ENCODE results near the gene SPSB1.

GRCh38 chr1:9384751-9385245, 92.1 kb downstream of the SPSB1 start:
- no peak for TF ChIP-seq CTCF (optimal IDR thresholded peaks at IDR 0.05 in 1 of 3, IDR thresholded peaks at IDR 0.05 in 1 of 3, conservative IDR thresholded peaks at IDR 0.05 in 1 of 3; ENCODE audit: extremely low read depth in 1 of 3, insufficient read depth in 2 of 3, low read length in 3 of 3)
- TF ChIP-seq EZH2 (IDR thresholded peaks at IDR 0.05; ENCODE audit: low read length): no peak

Measured in keratinocyte (primary cell).